ENCODE results near the gene PCDHA13. TPM values are rescaled to one million over a fixed set of nuclear protein-coding genes. Genes with fewer than 3 reads are reported as not detected.

Gene PCDHA13
- total and polyA plus RNA-seq, 9 donors = 0.03 to 0.14 (median 0.04) TPM; not detected in 5

GRCh38 chr5:140925806-140926442 lies 44.0 kb downstream of the PCDHA13 start, which contains the start of gene PCDHAC1:
Gene PCDHAC1 (plus strand): TSS chr5:140926299. CDS start chr5:140926893, 594 bp downstream.
- Histone ChIP-seq H3K27me3 (ENCODE audit: control insufficient read depth, insufficient read depth, low read length) (peaks cover 43% of the 10 kb centered on the region), H3K4me1 (ENCODE audit: control insufficient read depth, insufficient read depth, low read length) (peaks cover 15% of the 10 kb centered on the region), H3K4me3 (ENCODE audit: low read length) (peak within 1 kb of the TSS; percentile 34), H3K9me3 (replicated peaks; ENCODE audit: control insufficient read depth, low read depth, low read length) (no peaks in the 10 kb centered on the region), H3K27ac (ENCODE audit: low read length) (no peak within 1 kb of the TSS), H3K36me3 (ENCODE audit: control insufficient read depth, insufficient read depth, low read length) (no peaks in the 10 kb centered on the region)
- WGBS (ENCODE audit: insufficient coverage) = under 1% methylated on average over 37 of the region's 41 CpGs
- peak; percentile 1 for DNase-seq

GRCh38 chr5:140926443-140927227 lies 44.7 kb downstream of the PCDHA13 start:
- under 1% methylated on average over 70 of the region's 74 CpGs for WGBS (ENCODE audit: insufficient coverage)
- no peak overlapping the region for H3K27ac ChIP-seq (ENCODE audit: low read length)

GRCh38 chr5:140927228-140927573 lies 45.3 kb downstream of the PCDHA13 start:
- Histone ChIP-seq H3K27ac (ENCODE audit: low read length) (no peak overlapping the region), H3K4me3 (ENCODE audit: low read length) (peak overlapping the region; percentile 34), H3K36me3 (ENCODE audit: control insufficient read depth, insufficient read depth, low read length) (no peaks in the 10 kb centered on the region), H3K4me1 (ENCODE audit: control insufficient read depth, insufficient read depth, low read length) (peaks cover 15% of the 10 kb centered on the region), H3K27me3 (ENCODE audit: control insufficient read depth, insufficient read depth, low read length) (peaks cover 43% of the 10 kb centered on the region), H3K9me3 (replicated peaks; ENCODE audit: control insufficient read depth, low read depth, low read length) (no peaks in the 10 kb centered on the region)
- DNase-seq = peak; percentile 2
- 6% methylated on average over 26 of the region's 26 CpGs for WGBS (ENCODE audit: insufficient coverage)

More at GRCh38 chr5:140926443-140927227, 44.7 kb downstream of the PCDHA13 start:
- H3K36me3 ChIP-seq (ENCODE audit: control insufficient read depth, insufficient read depth, low read length) = no peaks in the 10 kb centered on the region
- DNase-seq = peak; percentile 79
- H3K4me3 ChIP-seq (ENCODE audit: low read length) = peak overlapping the region; percentile 34
- H3K4me1 ChIP-seq (ENCODE audit: control insufficient read depth, insufficient read depth, low read length) = peaks cover 15% of the 10 kb centered on the region
- H3K27me3 ChIP-seq (ENCODE audit: control insufficient read depth, insufficient read depth, low read length) = peaks cover 43% of the 10 kb centered on the region
- no peaks in the 10 kb centered on the region for H3K9me3 ChIP-seq (replicated peaks; ENCODE audit: control insufficient read depth, low read depth, low read length)

Other genes with a start within 250 kb of the PCDHA13 start
- gene CD14, start 248.9 kb upstream of the PCDHA13 start, total RNA-seq = 32.1 TPM
- gene CD14, start 248.9 kb upstream of the PCDHA13 start, polyA plus RNA-seq (ENCODE audit: insufficient read depth in 1 of 8, insufficient read length in 8 of 8, low replicate concordance in 1 of 8) = 10 to 100 TPM; 21.0 to 32.8 (median 28.4) TPM
- gene TMCO6, start 242.7 kb upstream of the PCDHA13 start, total RNA-seq = 5.6 TPM
- 10 to 100 TPM in 2 of 8 donors, 1 to 10 TPM in 6; 7.0 to 11.8 (median 8.7) TPM for gene TMCO6, start 242.7 kb upstream of the PCDHA13 start, polyA plus RNA-seq (ENCODE audit: insufficient read depth in 1 of 8, insufficient read length in 8 of 8, low replicate concordance in 1 of 8)
- gene NDUFA2, start 234.5 kb upstream of the PCDHA13 start, total RNA-seq = 66.3 TPM
- 10 to 100 TPM; 57.9 to 76.0 (median 67.2) TPM for gene NDUFA2, start 234.5 kb upstream of the PCDHA13 start, polyA plus RNA-seq (ENCODE audit: insufficient read depth in 1 of 8, insufficient read length in 8 of 8, low replicate concordance in 1 of 8)
- 63.6 TPM for gene IK, start 234.3 kb upstream of the PCDHA13 start, total RNA-seq
- gene IK, start 234.3 kb upstream of the PCDHA13 start, polyA plus RNA-seq (ENCODE audit: insufficient read depth in 1 of 8, insufficient read length in 8 of 8, low replicate concordance in 1 of 8) = 100 to 1,000 TPM in 5 of 8 donors, 10 to 100 TPM in 3; 85.1 to 124 (median 109) TPM
- gene WDR55, start 217.2 kb upstream of the PCDHA13 start, total RNA-seq = 9.9 TPM
- gene WDR55, start 217.2 kb upstream of the PCDHA13 start, polyA plus RNA-seq (ENCODE audit: insufficient read depth in 1 of 8, insufficient read length in 8 of 8, low replicate concordance in 1 of 8) = 10 to 100 TPM; 11.5 to 16.0 (median 13.9) TPM
- gene DND1, start 208.5 kb upstream of the PCDHA13 start, total RNA-seq = 0.31 TPM
- under 1 TPM in 4 of 8 donors, not detected in 4; 0.12 to 0.32 (median 0.22) TPM for gene DND1, start 208.5 kb upstream of the PCDHA13 start, polyA plus RNA-seq (ENCODE audit: insufficient read depth in 1 of 8, insufficient read length in 8 of 8, low replicate concordance in 1 of 8)
- 41.4 TPM for gene HARS1, start 190.8 kb upstream of the PCDHA13 start, total RNA-seq
- 10 to 100 TPM; 47.0 to 54.0 (median 51.0) TPM for gene HARS1, start 190.8 kb upstream of the PCDHA13 start, polyA plus RNA-seq (ENCODE audit: insufficient read depth in 1 of 8, insufficient read length in 8 of 8, low replicate concordance in 1 of 8)
- 23.5 TPM for gene HARS2, start 190.7 kb upstream of the PCDHA13 start, total RNA-seq
- gene HARS2, start 190.7 kb upstream of the PCDHA13 start, polyA plus RNA-seq (ENCODE audit: insufficient read depth in 1 of 8, insufficient read length in 8 of 8, low replicate concordance in 1 of 8) = 10 to 100 TPM; 21.8 to 29.5 (median 25.3) TPM
- gene ZMAT2, start 181.7 kb upstream of the PCDHA13 start, total RNA-seq = 68.5 TPM
- 100 to 1,000 TPM in 1 of 8 donors, 10 to 100 TPM in 7; 78.9 to 104 (median 90.5) TPM for gene ZMAT2, start 181.7 kb upstream of the PCDHA13 start, polyA plus RNA-seq (ENCODE audit: insufficient read depth in 1 of 8, insufficient read length in 8 of 8, low replicate concordance in 1 of 8)
- 0.04 TPM for gene PCDHA1, start 96.0 kb upstream of the PCDHA13 start, total RNA-seq
- gene PCDHA1, start 96.0 kb upstream of the PCDHA13 start, polyA plus RNA-seq (ENCODE audit: insufficient read depth in 1 of 8, insufficient read length in 8 of 8, low replicate concordance in 1 of 8) = under 1 TPM in 4 of 8 donors, not detected in 4; 0.04 to 0.09 (median 0.06) TPM
- gene PCDHA2, start 87.3 kb upstream of the PCDHA13 start, total RNA-seq = 0.04 TPM
- under 1 TPM in 5 of 8 donors, not detected in 3; 0.03 to 0.13 (median 0.05) TPM for gene PCDHA2, start 87.3 kb upstream of the PCDHA13 start, polyA plus RNA-seq (ENCODE audit: insufficient read depth in 1 of 8, insufficient read length in 8 of 8, low replicate concordance in 1 of 8)
- gene PCDHA3, start 81.1 kb upstream of the PCDHA13 start, total RNA-seq = 0.18 TPM
- under 1 TPM; 0.05 to 0.23 (median 0.17) TPM for gene PCDHA3, start 81.1 kb upstream of the PCDHA13 start, polyA plus RNA-seq (ENCODE audit: insufficient read depth in 1 of 8, insufficient read length in 8 of 8, low replicate concordance in 1 of 8)
- 0.22 TPM for gene PCDHA4, start 75.1 kb upstream of the PCDHA13 start, total RNA-seq
- under 1 TPM; 0.07 to 0.23 (median 0.12) TPM for gene PCDHA4, start 75.1 kb upstream of the PCDHA13 start, polyA plus RNA-seq (ENCODE audit: insufficient read depth in 1 of 8, insufficient read length in 8 of 8, low replicate concordance in 1 of 8)
- 0.04 TPM for gene PCDHA5, start 60.5 kb upstream of the PCDHA13 start, total RNA-seq
- gene PCDHA5, start 60.5 kb upstream of the PCDHA13 start, polyA plus RNA-seq (ENCODE audit: insufficient read depth in 1 of 8, insufficient read length in 8 of 8, low replicate concordance in 1 of 8) = under 1 TPM in 5 of 8 donors, not detected in 3; 0.04 to 0.30 (median 0.11) TPM
- gene PCDHA6, start 54.2 kb upstream of the PCDHA13 start, total RNA-seq = 0.09 TPM
- under 1 TPM; 0.04 to 0.36 (median 0.13) TPM for gene PCDHA6, start 54.2 kb upstream of the PCDHA13 start, polyA plus RNA-seq (ENCODE audit: insufficient read depth in 1 of 8, insufficient read length in 8 of 8, low replicate concordance in 1 of 8)
- 0.13 TPM for gene PCDHA7, start 47.9 kb upstream of the PCDHA13 start, total RNA-seq
- gene PCDHA7, start 47.9 kb upstream of the PCDHA13 start, polyA plus RNA-seq (ENCODE audit: insufficient read depth in 1 of 8, insufficient read length in 8 of 8, low replicate concordance in 1 of 8) = under 1 TPM; 0.04 to 0.26 (median 0.13) TPM
- gene PCDHA8, start 40.9 kb upstream of the PCDHA13 start, total RNA-seq = 0.09 TPM
- under 1 TPM in 4 of 8 donors, not detected in 4; 0.03 to 0.11 (median 0.06) TPM for gene PCDHA8, start 40.9 kb upstream of the PCDHA13 start, polyA plus RNA-seq (ENCODE audit: insufficient read depth in 1 of 8, insufficient read length in 8 of 8, low replicate concordance in 1 of 8)
- gene PCDHA9, start 33.7 kb upstream of the PCDHA13 start, total RNA-seq = 0.04 TPM
- gene PCDHA9, start 33.7 kb upstream of the PCDHA13 start, polyA plus RNA-seq (ENCODE audit: insufficient read depth in 1 of 8, insufficient read length in 8 of 8, low replicate concordance in 1 of 8) = under 1 TPM in 4 of 8 donors, not detected in 4; 0.03 to 0.05 (median 0.03) TPM
- gene PCDHA10, start 26.2 kb upstream of the PCDHA13 start, total RNA-seq = 0.09 TPM
- under 1 TPM; 0.04 to 0.12 (median 0.07) TPM for gene PCDHA10, start 26.2 kb upstream of the PCDHA13 start, polyA plus RNA-seq (ENCODE audit: insufficient read depth in 1 of 8, insufficient read length in 8 of 8, low replicate concordance in 1 of 8)
- gene PCDHA11, start 13.2 kb upstream of the PCDHA13 start, total RNA-seq = 0.09 TPM
- gene PCDHA11, start 13.2 kb upstream of the PCDHA13 start, polyA plus RNA-seq (ENCODE audit: insufficient read depth in 1 of 8, insufficient read length in 8 of 8, low replicate concordance in 1 of 8) = under 1 TPM in 5 of 8 donors, not detected in 3; 0.04 to 0.43 (median 0.09) TPM
- gene PCDHA12, start 6.8 kb upstream of the PCDHA13 start, total RNA-seq = 0.09 TPM
- under 1 TPM in 6 of 8 donors, not detected in 2; 0.05 to 0.12 (median 0.07) TPM for gene PCDHA12, start 6.8 kb upstream of the PCDHA13 start, polyA plus RNA-seq (ENCODE audit: insufficient read depth in 1 of 8, insufficient read length in 8 of 8, low replicate concordance in 1 of 8)
- 0.27 TPM for gene PCDHAC1, start 44.2 kb downstream of the PCDHA13 start, total RNA-seq
- under 1 TPM; 0.06 to 0.31 (median 0.13) TPM for gene PCDHAC1, start 44.2 kb downstream of the PCDHA13 start, polyA plus RNA-seq (ENCODE audit: insufficient read depth in 1 of 8, insufficient read length in 8 of 8, low replicate concordance in 1 of 8)
- 1.9 TPM for gene PCDHAC2, start 84.4 kb downstream of the PCDHA13 start, total RNA-seq
- gene PCDHAC2, start 84.4 kb downstream of the PCDHA13 start, polyA plus RNA-seq (ENCODE audit: insufficient read depth in 1 of 8, insufficient read length in 8 of 8, low replicate concordance in 1 of 8) = 1 to 10 TPM in 6 of 8 donors, under 1 TPM in 2; 0.83 to 3.9 (median 2.0) TPM
- 0.13 TPM for gene PCDHB1, start 169.2 kb downstream of the PCDHA13 start, total RNA-seq
- gene PCDHB1, start 169.2 kb downstream of the PCDHA13 start, polyA plus RNA-seq (ENCODE audit: insufficient read depth in 1 of 8, insufficient read length in 8 of 8, low replicate concordance in 1 of 8) = under 1 TPM; 0.05 to 0.27 (median 0.11) TPM
- 3.2 TPM for gene PCDHB2, start 212.5 kb downstream of the PCDHA13 start, total RNA-seq
- 1 to 10 TPM; 2.9 to 7.8 (median 3.9) TPM for gene PCDHB2, start 212.5 kb downstream of the PCDHA13 start, polyA plus RNA-seq (ENCODE audit: insufficient read depth in 1 of 8, insufficient read length in 8 of 8, low replicate concordance in 1 of 8)
- 1.8 TPM for gene PCDHB3, start 218.3 kb downstream of the PCDHA13 start, total RNA-seq
- 1 to 10 TPM; 1.4 to 4.4 (median 1.8) TPM for gene PCDHB3, start 218.3 kb downstream of the PCDHA13 start, polyA plus RNA-seq (ENCODE audit: insufficient read depth in 1 of 8, insufficient read length in 8 of 8, low replicate concordance in 1 of 8)
- 1.8 TPM for gene PCDHB4, start 239.7 kb downstream of the PCDHA13 start, total RNA-seq
- gene PCDHB4, start 239.7 kb downstream of the PCDHA13 start, polyA plus RNA-seq (ENCODE audit: insufficient read depth in 1 of 8, insufficient read length in 8 of 8, low replicate concordance in 1 of 8) = 1 to 10 TPM; 2.4 to 3.6 (median 2.7) TPM